GM12873 (cell line): ENCODE measurements around the gene ACLY.

Experiments used
- TF ChIP-seq, protein P1 (sequence below): IDR thresholded peaks from 2 replicates; pipeline ENCODE4 v1.5.1; 2012; ENCODE audit warnings: low read depth, mild to moderate bottlenecking, moderate library complexity, low read length, control low read depth; ENCODE audit not compliant: insufficient read depth; ENCODE audit errors: missing control alignments

Gene ACLY

DNA sequence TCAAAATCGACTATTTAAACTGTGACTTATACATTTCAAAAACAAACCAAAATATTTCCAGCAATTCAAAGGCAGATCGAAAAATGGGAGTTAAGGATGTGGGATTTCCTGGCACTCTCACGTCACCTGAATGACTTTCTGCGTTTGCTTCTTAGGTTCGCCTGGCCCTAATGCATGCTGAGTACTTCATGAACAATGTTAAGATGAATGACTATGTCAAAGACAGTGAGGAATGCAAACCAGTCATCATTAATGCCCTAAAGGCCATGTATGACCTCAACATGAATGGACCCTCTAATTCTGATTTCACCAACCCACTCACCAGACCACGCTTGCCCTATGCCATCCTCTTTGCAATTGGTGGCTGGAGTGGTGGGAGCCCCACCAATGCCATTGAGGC is 73.8 kb downstream of the ACLY start:
- TF ChIP-seq, protein P1, sequence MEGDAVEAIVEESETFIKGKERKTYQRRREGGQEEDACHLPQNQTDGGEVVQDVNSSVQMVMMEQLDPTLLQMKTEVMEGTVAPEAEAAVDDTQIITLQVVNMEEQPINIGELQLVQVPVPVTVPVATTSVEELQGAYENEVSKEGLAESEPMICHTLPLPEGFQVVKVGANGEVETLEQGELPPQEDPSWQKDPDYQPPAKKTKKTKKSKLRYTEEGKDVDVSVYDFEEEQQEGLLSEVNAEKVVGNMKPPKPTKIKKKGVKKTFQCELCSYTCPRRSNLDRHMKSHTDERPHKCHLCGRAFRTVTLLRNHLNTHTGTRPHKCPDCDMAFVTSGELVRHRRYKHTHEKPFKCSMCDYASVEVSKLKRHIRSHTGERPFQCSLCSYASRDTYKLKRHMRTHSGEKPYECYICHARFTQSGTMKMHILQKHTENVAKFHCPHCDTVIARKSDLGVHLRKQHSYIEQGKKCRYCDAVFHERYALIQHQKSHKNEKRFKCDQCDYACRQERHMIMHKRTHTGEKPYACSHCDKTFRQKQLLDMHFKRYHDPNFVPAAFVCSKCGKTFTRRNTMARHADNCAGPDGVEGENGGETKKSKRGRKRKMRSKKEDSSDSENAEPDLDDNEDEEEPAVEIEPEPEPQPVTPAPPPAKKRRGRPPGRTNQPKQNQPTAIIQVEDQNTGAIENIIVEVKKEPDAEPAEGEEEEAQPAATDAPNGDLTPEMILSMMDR, result no peak

DNA sequence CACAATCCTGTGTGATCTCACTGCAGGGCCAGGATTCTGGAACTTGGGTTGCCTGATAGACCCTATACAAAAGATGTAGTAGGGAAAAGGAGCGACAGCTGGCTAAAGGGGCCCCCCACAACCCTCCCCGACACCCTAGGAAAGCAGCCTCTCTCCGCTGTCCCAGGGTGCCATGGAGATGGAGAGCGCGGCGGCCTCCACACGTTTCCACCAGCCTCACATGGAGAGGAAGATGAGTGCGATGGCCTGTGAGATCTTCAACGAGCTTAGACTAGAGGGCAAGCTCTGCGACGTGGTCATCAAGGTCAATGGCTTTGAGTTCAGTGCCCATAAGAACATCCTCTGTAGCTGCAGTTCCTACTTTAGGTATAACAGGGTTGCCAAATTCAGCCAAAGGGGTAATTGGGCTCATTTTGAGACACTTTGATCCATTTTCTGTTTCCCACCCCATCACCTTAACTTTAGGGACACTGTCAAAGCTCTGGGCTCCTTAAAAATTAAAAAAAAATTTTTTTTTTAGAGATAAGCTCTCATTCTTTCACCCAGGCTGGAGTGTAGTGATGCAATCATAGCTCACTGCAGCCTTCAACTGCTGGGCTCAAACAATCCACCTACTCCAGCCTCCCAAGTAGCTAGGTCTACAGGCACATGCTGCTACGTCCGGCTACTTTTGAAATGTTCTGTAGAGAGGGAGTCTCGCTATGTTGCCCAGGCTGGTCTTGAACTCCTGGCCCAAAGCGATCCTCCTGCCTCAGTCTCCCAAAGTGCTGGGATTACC is 80.8 kb downstream of the ACLY start, which contains the start of gene KLHL10:
KLHL10 (plus strand) TSS at position 65 of the 778 bp plus-strand sequence; CDS start at position 173, 108 bp downstream.
- TF ChIP-seq, protein P1, result no peak

DNA sequence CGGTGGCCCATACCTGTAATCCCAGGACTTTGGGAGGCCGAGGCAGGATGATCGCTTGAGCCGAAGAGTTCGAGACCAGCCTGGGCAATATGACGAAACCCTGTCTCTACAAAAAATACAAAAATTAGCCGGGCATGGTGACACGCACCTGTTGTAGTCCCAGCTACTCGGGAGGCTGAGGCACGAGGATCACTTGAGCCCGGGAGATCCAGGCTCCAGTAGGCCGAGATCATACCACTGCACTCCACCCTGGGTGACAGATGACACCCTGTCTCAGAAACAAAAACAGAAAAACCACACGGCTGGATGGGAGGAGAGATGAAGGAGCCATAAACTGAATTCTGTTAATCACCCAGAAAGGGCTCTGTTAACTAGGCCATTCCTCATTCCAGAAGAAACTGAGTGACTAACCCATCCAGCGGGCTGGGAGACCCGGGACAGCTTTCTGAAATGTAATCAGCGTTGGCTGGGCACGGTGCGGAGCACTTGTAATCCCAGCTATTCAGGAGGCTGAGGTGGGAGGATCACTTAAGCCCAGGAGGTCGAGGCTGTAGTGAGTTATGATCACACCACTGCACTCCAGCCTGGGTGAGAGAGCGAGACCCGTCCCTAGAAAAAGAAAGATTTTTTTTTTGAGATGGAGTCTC is 82.1 kb downstream of the ACLY start:
- TF ChIP-seq, protein P1, result no peak

DNA sequence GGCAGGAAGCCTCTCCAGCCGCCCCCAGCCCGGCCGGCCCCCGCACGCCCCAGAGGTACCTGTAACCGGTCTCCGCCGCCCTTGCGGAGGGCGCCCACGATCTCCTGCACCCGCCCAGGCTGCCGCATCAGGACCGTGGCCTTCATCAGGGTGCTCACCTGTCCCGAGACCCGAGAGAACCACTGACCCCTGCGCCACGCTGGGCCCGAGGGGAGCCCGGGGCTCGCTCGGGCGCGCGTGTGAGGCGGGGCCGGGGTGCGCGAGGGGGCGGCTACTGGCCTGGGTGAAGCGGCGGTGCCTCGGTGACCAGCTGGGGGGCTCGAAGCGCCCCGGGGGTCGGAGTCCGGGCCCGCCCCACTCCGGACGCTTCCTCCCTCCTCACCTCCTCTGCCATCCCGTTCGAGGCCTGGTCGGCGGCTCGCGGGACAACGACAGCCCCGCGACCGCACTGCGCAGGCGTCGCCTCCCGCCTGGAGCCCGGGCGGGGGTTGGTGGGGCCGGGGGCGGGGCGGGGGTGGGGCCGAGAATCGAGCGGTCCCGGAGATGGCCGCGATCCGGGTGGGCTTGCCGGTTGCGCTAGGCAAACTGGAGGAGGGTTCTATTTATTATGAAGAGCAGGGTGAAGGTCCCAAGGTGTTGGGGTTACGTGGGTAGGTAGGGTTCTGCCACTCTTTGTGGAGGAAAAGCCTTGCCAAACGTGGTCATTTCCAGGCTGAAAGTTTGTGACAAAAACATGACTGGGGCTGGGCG is 82.8 kb downstream of the ACLY start, which contains the start of gene NT5C3B:
NT5C3B (minus strand) TSS at position 433 of the 750 bp plus-strand sequence; CDS start at position 394, 39 bp downstream.
- TF ChIP-seq, protein P1, result no peak

DNA sequence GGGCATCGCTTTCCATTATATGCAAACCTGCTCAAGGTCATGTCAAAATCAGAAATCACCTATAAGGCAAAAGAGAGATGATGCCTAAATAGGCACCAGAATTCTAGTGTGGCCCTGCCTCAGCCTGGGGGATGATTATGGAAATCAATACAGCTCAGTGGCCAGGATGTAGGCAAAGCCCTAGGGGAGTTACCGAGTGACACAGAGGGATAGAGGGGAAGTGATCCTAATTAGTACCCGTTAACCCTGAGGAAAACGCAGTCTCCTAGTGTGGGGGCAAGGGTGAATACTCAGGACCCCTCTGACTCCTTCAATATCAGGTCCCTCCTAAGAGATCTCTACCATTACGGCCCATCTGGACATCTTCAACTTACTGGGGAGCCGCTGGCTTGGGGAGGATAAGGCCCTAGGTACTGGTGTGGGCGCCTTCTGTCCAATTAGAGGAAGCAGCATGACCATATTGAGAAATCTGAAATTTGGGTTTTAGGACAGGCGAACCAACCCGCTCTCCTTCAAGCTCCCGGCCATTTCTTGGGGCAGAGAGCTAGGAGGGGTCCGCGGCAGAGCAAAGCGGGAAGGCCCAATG is 83.4 kb downstream of the ACLY start:
- TF ChIP-seq, protein P1, result no peak

DNA sequence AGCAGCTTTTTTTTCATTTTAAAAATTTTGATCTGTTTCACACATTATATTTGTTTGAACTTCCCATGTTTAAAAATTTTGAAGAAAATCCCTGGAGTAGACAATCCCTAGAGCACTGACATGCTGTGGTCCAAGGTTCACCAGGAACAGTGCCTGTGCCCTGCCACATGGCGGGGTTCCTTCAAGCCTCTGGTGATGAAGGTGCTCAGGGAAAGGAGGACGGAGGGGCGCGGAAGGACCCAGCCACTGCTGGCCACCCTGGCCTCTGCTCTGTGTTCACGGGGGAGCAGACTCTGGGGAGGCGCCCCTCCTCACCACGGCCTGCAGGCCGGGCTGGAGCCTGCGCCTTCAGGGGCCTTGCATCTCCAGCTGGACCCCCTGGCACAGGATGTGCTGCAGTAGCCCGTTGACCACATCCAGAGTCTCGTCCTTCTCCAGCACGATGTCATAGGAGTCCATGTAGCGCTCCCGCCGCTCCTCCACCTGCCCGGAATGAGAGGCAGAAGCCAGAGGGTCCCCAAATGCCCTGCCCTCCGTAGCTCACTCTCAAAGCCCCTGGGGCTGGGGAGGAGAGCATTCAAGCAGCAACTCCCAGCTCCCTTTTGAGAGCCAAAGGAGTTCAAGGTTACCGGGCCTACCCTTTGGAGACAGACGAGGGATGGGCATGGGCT is 93.4 kb downstream of the ACLY start:
- TF ChIP-seq, protein P1, result no peak
